ENCODE measurements around the gene OCEL1.
A peak's percentile ranks its signal among the peaks of the same experiment; 100 is the strongest.

- TF ChIP-seq CTCF (IDR thresholded peaks at IDR 0.05) = no peak
- TF ChIP-seq POLR2A (IDR thresholded peaks at IDR 0.05) = peak in 2 of 3 donors; percentile 33 to 59
Measured at GRCh38 chr19:17255150-17255621, 29.2 kb downstream of the OCEL1 start.
